ENCODE results near the gene CPEB3.

- TF ChIP-seq, protein P1, sequence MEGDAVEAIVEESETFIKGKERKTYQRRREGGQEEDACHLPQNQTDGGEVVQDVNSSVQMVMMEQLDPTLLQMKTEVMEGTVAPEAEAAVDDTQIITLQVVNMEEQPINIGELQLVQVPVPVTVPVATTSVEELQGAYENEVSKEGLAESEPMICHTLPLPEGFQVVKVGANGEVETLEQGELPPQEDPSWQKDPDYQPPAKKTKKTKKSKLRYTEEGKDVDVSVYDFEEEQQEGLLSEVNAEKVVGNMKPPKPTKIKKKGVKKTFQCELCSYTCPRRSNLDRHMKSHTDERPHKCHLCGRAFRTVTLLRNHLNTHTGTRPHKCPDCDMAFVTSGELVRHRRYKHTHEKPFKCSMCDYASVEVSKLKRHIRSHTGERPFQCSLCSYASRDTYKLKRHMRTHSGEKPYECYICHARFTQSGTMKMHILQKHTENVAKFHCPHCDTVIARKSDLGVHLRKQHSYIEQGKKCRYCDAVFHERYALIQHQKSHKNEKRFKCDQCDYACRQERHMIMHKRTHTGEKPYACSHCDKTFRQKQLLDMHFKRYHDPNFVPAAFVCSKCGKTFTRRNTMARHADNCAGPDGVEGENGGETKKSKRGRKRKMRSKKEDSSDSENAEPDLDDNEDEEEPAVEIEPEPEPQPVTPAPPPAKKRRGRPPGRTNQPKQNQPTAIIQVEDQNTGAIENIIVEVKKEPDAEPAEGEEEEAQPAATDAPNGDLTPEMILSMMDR (IDR thresholded peaks at IDR 0.05), result peak; percentile 65
- TF ChIP-seq REST (IDR thresholded peaks at IDR 0.05; ENCODE audit: insufficient read depth in 1 of 2, low read depth in 2 of 2, low read length in 1 of 2), result no peak
Observed at GRCh38 chr10:92290837-92291615, at the start of gene CPEB3, which contains the start of gene MARCHF5.
